Activated CD4-positive, alpha-beta T cell treated with anti-CD3 and anti-CD28 coated beads, Interleukin-2, amount 50 U/mL, for 16 hours (primary cell): Measurements from ENCODE around the gene EXOC2.
A peak's percentile ranks its signal among the peaks of the same experiment; 100 is the strongest.

Experiments used
- DNase-seq: peaks from one replicate; pipeline ENCODE4 v3.0.0-alpha.2; 2020

The EXOC2 gene

DNA sequence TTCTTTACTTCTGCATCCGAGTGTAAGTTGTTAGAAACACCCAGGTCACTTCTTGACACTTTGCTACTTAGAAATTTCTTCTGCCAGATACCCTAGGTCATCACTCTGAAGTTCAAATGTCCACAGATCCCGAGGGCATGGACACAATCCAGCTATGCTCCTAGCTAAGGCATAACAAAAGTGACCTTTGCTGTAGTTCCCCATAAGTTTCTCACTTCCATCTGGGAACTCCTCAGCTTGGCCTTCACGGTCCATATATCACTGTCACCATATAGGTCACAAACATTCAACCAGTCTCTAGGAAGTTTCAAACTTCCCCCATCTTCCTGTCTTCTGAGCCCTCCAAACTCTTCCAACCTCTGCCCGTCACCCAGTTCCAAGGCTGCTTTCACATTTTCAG is 236.1 kb downstream of the EXOC2 start:
- no peak for DNase-seq

DNA sequence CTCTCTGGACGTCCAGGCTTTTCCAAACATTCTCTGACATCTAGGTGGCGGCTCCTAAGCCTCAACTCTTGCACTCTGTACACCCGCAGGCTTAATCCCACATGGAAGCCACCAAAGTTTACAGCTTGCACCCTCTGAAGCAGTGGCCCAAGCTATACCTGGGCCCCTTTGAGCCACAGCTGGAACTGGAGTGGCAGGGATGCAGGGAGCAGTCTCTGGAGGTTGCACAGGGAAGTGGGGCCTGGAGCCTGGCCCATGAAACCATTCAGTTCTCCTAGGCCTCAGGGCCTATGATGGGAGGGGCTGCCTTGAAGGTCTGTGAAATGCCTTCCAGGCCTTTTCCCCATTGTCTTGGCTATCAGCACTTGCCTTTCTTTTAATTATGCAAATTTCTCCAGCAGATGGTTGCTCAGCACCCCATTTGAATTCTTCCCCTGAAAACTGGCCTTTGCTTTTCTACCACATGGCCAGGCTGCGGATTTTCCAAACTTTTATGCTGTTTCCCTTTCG is 236.5 kb downstream of the EXOC2 start:
- no peak for DNase-seq

DNA sequence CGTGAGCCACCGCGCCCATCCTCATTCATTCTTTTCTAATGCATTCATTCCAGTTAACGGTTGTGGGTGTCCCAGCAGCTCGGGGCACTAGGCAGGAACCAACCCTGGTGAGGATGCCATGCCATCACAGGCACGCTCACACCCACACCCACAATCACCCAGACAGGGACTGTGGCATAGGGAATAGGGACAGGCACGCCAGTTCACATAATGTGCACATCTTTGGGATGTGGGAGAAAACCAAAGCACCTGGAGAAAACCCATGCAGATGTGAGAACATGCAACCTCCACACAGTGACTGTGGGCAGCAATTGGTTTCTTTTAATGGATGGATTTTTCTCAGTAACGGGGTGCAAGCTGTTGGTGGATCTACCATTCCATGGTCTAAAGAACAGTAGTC is 237.1 kb downstream of the EXOC2 start:
- no peak for DNase-seq

- DNase-seq, result no peak
Measured at GRCh38 chr6:455006-455585, 237.8 kb downstream of the EXOC2 start.

DNA sequence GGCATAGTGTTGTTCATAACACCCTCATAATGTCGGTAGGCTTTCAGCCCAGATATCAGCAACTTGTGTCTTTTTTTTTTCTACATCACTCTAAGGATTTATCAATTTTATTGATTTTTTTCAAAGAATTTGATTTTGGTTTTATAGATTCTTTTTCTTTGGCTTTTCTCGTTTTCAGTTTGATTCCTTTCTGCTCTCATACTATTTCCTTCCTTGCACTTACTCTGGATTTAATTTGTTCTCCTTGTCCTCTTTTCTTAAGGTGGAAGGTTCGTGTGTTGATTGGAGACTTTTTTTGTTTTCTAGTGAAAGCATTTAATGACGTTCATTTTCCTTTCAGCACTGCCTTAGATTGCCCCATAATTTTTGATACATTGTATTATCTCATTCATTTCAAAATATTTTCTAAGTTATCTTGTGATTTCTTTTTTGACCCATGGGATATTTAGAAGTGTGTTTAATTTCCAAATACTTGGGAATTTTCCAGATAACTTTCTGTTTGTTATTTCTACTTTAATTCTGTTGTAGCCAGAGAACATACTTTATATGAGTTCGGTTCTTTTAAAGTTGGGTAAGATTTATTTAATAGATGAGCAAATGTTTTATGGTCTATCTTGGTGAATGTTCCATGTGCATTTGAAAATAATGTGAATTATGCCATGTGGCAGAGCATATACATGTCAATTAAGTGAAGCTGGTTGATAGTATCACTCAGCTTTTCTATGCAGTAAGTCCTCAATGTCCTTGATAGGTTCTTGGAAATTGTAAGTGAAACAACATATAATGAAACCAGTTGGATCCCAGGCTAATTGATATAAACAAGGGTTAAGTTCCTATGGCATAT is 238.6 kb downstream of the EXOC2 start:
- DNase-seq, result no peak

GRCh38 chr6:453152-453551 is 239.8 kb downstream of the EXOC2 start:
- DNase-seq, result no peak

DNA sequence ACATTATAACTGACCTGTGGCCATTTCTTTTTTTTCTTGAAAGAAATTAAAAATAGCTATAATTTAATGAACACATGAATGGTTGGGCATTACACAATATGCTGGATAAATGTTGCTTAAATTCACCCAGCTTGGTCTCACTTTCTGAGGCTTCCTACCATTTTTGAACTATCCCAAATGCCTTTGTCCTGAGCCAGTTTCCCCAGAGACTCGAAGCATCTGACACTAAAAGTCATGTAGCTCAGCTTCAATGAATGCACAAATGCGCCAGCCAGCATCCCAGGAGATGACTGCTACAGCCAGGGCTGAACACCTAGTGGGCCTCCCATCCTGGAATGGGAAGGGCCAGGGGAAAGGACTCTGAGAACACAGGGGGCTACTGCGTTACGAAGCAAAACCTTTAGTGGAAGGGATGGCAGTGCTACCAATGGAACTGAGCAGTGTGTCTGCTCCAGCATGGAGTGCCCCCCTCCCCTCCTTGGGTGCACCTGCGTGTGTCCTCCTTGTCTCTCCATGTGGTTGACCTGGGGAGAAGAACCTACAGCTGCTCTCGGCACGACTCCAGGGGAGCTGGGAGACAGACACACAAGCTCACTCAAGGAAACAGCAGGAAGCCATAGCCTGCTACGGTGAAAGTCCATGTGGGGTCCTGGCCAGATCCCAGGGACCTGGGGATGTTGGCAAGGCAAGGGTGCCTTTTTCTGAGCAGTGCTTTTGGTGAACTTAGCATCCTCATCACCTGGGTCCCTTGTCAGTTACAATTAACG is 240.5 kb downstream of the EXOC2 start:
- DNase-seq, result no peak

DNA sequence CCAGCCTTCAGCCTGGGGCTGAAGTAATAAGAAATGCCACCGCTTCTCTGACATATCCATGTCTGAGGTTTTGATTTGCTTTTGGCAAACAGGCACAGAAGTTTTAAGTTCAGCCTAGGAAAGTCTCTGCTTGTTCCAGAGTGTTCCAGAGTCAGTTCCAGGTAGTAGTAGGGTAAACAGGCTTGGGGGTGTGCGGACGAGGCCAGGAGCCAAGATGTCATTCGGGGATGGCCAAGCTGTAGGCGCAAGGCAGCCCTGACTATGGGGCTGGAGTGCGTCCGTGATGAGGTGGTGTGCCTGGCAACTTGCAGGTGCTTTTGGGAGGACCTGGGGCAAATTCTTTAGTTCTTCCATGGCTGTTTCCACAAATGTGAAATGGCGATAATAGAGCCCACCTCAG is 241.1 kb downstream of the EXOC2 start:
- DNase-seq, result no peak

DNA sequence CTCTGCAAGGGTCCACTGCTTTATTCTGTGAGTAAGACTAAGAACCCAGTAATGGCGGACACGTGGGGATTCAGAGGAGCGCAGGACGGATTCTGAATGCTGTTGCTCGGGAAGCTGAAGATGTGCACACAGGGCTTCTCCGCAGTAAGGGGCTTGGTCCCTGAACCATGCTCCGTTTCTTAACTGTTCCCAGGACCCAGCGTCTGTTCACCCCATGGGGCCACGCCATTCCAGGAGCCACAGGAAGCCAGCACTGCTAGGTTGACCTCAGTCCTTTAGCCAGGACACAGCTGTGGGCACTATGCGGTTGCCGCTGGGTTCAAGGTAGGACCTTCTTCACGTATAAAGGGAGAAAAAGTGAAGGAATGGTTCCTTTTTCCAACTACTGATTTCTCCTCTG is 241.6 kb downstream of the EXOC2 start:
- DNase-seq, result no peak

GRCh38 chr6:449486-450419 is 243.2 kb downstream of the EXOC2 start:
- no peak for DNase-seq

DNA sequence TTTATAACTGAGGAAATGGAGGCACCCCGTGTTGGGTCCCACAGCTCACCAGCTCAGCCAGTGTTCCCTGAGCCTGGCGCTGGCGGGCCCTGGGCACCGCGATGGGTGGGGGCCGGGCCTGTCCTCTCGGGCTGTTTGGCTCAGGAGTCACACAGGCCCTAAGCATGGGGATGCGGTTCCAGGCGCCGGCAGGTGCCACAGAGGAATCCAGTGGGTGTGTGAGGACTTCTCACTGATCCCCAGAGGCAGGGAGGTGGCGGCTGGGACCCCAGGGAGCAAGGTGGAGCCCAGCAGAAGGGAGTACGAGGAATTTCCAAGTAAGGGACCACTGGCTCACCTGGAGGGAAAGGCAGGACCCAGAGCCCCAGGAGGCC is 243.9 kb downstream of the EXOC2 start:
- no peak for DNase-seq

DNA sequence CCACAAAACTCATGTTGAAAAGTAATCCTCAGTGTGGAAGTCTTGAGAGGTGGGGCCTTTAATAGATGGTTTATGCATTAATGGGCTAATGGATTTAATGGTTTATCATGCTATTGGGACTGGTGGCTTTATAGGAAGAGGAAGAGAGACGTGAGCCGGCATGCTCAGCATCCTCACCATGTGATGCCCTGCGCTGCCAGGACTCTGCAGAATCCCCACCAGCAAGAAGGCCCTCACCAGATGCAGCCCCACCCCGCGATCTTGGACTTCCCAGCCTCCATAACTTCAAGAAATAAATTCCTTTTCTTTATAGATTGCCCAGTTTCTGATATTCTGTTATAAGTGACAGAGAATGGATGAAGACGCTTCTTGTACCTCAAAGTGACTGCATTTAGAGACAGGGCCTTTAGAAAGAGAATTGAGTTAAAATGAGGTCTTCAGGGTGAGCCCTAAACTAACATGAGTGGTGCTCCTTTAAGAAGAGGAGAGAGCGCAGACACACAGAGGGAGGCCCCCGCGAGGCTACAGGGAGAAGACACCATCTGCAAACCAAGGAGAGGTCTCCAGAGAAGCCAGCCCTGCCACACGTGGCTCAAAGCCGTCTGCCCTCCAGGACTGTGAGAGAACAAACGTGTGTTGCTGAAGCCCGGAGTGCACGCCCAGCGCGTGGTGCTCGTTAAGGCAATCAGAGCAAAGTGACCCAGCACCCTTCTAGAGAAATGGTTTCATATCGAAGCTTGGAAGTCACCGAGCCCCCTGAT is 244.5 kb downstream of the EXOC2 start:
- no peak for DNase-seq

DNA sequence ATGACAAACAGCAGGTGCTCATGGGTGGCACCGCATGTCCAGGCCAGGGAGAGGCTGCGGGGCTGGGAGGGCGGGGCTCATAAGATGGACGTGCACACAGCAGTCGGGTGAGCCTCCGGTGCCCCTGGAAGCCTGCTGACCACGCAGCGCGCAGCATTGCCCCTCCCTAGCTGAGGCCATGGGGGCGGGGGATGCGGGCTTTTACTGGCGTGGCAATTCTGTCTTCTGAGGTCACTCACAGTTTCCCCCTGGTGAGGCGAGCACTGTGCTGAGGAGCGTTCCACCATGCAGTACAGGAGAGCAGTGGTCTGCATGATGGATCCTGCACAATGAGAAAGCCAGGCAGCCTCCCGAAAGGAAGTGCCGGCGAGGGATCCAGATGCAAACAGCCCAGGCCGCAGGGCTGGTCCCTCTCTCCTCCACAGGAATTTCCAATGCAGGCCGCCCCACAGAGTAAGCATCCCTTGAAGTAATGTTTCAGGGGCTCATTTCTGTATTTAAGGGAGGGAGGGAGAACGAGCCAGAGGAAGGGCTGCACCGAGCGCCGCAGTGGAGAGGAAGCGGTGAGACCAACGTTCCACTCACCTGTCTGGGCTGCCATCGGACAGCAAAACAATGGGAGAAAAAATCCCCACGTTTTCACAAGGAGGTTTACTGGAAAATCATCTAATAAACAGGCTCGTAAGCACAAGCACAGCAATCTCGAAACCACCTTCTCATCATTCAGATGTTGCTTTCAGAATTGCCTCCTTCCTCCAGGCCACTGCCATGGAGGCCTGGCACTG is 245.4 kb downstream of the EXOC2 start:
- peak; percentile 70 for DNase-seq

DNA sequence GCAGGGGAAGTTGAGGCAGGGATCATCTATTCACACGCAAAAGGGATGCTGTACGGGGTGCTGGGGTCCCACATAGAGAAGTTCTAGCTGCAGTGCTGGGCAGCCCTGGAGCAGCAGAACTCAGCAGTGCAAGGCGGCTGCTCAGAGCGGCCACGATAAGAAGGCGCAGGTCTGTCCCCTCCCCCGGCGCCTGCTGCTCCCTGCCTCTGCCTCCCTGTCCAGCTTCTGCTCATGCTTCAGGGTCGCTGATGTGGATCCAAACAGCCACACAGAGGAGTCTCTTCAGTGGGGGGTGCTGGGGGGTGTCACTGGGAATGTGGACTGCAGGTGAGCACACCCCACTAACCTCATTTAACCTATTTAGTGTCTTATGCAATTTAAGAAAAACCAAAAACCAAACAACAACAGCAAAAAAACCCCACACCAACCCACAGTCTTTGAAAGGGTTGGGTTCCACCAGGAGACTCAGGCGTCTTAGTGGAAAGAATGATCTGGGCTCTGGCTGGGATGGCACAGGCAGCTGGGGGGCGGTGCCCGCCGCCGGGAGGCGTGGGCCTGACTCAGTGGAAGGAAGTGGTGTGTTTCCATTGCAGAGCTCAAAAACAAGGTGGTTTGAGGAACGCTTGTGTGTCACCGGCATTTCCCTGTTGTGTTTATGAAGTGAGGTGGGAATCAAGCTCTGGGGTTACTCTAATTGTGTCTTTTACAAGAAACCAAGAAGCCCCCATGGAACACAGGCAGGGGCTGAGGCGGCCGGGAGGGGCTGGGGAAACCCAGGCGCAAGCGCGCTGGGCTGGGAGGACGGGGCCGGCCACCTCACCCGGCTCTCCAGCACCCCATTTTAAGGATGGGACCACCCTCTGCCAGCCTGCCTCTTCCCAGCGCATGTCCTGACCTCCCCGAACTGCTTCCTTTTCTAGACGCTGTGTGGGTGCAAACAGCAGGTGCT is 246.2 kb downstream of the EXOC2 start:
- peak; percentile 92 for DNase-seq

DNA sequence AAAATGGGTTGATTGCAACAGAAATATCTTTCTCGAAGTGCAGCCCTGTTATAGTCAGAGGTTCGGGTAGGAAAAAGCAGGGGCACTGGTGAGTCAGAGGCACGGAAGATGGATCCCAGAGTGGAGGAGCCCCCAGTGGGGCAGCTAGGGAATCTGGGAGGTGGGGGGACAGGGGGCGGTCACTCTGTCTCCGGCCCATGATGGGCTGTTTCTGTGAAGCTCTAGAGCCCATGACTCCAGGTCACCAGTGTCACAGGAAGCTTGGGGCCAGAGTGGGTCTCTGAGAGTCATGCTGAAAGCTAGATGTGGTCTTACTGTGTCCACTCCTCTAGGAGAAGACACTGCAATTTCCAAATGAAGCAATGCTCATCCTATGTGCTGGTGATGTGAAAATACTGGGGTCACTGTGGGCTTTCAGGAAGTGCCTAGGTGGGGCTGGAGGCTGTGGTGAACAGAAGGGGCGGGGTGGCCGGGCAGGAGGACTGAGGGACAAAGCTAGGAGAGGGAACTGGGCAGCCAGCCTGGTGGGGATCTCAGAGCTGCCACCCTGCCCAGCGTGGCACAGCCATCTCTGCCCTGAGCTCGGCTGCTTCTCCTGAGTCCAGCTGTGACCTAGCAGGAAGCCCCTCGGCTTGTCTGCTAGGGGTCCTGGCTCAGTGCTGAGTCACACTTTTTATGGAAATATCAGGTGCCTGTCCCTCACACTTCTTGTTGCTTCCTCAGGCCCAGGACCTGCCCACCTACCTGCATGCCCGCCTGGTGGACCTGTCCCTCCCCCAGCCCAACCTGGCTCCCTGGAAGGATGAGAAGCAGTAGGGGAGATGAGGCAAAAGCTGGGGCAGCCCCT is 247.1 kb downstream of the EXOC2 start:
- DNase-seq, result no peak

DNA sequence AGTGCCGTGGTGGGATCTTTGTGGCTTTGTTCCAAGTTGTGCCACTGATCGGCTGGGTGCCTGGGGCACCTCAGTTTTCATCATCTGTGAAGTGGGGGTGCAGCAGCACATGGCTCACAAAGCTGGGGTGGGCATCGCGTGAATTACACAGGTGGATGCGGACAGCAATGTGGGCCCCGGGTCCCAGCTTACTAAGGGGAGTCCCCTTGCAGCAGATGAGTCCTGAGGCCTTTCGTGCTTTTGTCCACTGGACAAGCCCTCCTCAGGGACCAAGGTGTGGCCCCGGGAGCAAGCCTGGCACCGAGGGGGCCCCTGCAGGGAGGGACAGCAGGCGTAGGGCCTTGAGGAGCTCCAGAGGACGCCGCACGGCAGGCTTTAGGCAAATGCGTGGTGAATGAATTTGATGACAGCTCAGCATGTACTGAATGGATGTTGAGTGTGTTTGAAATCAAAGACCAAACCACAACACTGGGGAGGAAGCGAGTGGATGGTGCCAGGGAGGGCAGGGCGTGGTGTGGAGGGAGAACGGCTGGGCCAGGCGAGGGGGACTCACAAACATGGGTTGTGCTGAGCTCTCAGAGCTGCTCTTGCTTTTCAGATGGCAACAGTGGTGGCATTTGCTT is 248.2 kb downstream of the EXOC2 start:
- peak; percentile 56 for DNase-seq

DNA sequence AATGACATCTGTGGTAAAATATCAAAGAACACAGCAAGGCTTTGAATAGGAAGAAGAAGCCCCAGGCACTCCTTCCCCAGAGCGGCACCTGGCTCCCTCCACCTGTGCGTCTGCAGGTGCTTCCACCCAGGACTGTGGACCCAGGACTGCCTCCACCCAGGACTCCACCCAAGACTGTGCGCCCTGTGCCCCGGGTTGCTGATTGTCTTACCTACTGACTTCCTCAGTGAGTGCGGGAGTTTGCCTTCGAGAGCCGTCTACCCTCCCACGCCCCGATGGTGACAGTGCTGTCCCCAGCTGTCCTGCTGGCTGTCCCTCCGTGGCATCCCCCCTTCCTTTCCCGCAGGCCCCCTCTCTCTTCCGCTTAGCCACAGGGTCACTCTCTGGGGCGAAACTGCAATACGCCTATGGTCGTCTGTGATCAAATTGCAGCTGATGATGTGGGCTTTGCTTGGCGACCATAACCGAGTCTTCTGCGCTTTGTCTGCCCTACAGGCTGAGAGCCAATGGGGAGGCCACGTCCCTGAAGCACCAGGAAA is 249.2 kb downstream of the EXOC2 start:
- no peak for DNase-seq
